Ishikawa (cell line): ENCODE results near the gene XRCC3.

Source experiments
- CEBPB ChIP-seq: IDR thresholded peaks from 2 replicates; pipeline ENCODE4 v1.6.1; 2012
- CREB1 ChIP-seq: IDR thresholded peaks from 2 replicates; pipeline ENCODE4 v1.6.1; 2012; ENCODE audit warnings: low read depth
- EGR1 ChIP-seq: IDR thresholded peaks from 2 replicates; pipeline ENCODE4 v1.6.1; 2012
- EP300 ChIP-seq: IDR thresholded peaks from 2 replicates; pipeline ENCODE4 v1.6.1; 2012; ENCODE audit warnings: borderline replicate concordance
- FOXM1 ChIP-seq: IDR thresholded peaks from 2 replicates; pipeline ENCODE4 v1.6.1; 2012; ENCODE audit warnings: low read depth, borderline replicate concordance
- MAX ChIP-seq: IDR thresholded peaks from 2 replicates; pipeline ENCODE4 v1.6.1; 2012
- NFIC ChIP-seq: IDR thresholded peaks from 2 replicates; pipeline ENCODE4 v1.6.1; 2012
- RAD21 ChIP-seq: IDR thresholded peaks from 2 replicates; pipeline ENCODE4 v1.6.1; 2012; ENCODE audit warnings: low read depth
- REST ChIP-seq: IDR thresholded peaks from 2 replicates; pipeline ENCODE4 v1.6.1; 2012; ENCODE audit warnings: low read depth, mild to moderate bottlenecking
- TAF1 ChIP-seq: IDR thresholded peaks from 2 replicates; pipeline ENCODE4 v1.6.1; 2012; ENCODE audit warnings: low read depth, mild to moderate bottlenecking
- TCF12 ChIP-seq: IDR thresholded peaks from 2 replicates; pipeline ENCODE4 v1.6.1; 2012; ENCODE audit warnings: low read depth
- TEAD4 ChIP-seq: IDR thresholded peaks from 2 replicates; pipeline ENCODE4 v1.6.1; 2012
- USF1 ChIP-seq: IDR thresholded peaks from 2 replicates; pipeline ENCODE4 v1.6.1; 2012
- YY1 ChIP-seq: IDR thresholded peaks from 2 replicates; pipeline ENCODE4 v1.6.1; 2012; ENCODE audit warnings: low read depth
- ZBTB7A ChIP-seq: IDR thresholded peaks from 2 replicates; pipeline ENCODE4 v1.6.1; 2012; ENCODE audit warnings: low read depth

The XRCC3 gene

GRCh38 chr14:103703433-103704385, 11.5 kb downstream of the XRCC3 start:
- no peak for TF ChIP-seq TCF12
- TF ChIP-seq TAF1, result no peak
- no peak for TF ChIP-seq NFIC
- no peak for TF ChIP-seq ZBTB7A
- TF ChIP-seq CEBPB, result no peak
- TF ChIP-seq FOXM1, result no peak
- TF ChIP-seq YY1, result no peak
- TF ChIP-seq EP300, result no peak
- no peak for TF ChIP-seq TEAD4
- TF ChIP-seq USF1, result no peak
- no peak for TF ChIP-seq RAD21
- no peak for TF ChIP-seq EGR1
- TF ChIP-seq CREB1, result no peak
- TF ChIP-seq MAX, result no peak
- no peak for TF ChIP-seq REST

GRCh38 chr14:103702497-103703432, 12.5 kb downstream of the XRCC3 start:
- TF ChIP-seq TEAD4 (no peak), NFIC (no peak), RAD21 (no peak), YY1 (no peak), EGR1 (no peak), TAF1 (no peak), USF1 (no peak), CREB1 (no peak), MAX (no peak), ZBTB7A (no peak), TCF12 (no peak), REST (no peak), CEBPB (no peak), FOXM1 (no peak), EP300 (no peak)

- TF ChIP-seq EP300 (no peak), TAF1 (no peak), CREB1 (no peak), TEAD4 (no peak), EGR1 (no peak), YY1 (no peak), FOXM1 (no peak), NFIC (no peak), ZBTB7A (no peak), USF1 (no peak), RAD21 (no peak), MAX (no peak), TCF12 (no peak), REST (no peak)
Observed at GRCh38 chr14:103702095-103702494, 13.2 kb downstream of the XRCC3 start.
